Endothelial cell (in vitro differentiated cells): Measurements from ENCODE around the gene INPP4A. TPM values are rescaled to one million over a fixed set of nuclear protein-coding genes. Genes with fewer than 3 reads are reported as not detected.

Experiments
- DNase-seq: peaks from one replicate; pipeline ENCODE4 v3.0.0; 2021; ENCODE audit warnings: low spot score
- H3K27ac Mint-ChIP-seq: one replicate; pipeline ENCODE4 v1.8.0; 2021; ENCODE audit warnings: mixed read lengths, inconsistent platforms; ENCODE audit not compliant: unreplicated experiment
- H3K27me3 Mint-ChIP-seq: one replicate; pipeline ENCODE4 v1.8.0; 2021; ENCODE audit warnings: mild to moderate bottlenecking, moderate library complexity, mixed read lengths, inconsistent platforms; ENCODE audit not compliant: unreplicated experiment
- H3K36me3 Mint-ChIP-seq: one replicate; pipeline ENCODE4 v1.8.0; 2021; ENCODE audit warnings: mild to moderate bottlenecking, low read depth, mixed read lengths, inconsistent platforms; ENCODE audit not compliant: unreplicated experiment
- H3K4me1 Mint-ChIP-seq: one replicate; pipeline ENCODE4 v1.8.0; 2021; ENCODE audit warnings: mild to moderate bottlenecking, mixed read lengths, inconsistent platforms; ENCODE audit not compliant: unreplicated experiment
- H3K4me3 Mint-ChIP-seq: one replicate; pipeline ENCODE4 v1.8.0; 2021; ENCODE audit warnings: mild to moderate bottlenecking, mixed read lengths, inconsistent platforms; ENCODE audit not compliant: unreplicated experiment
- H3K9me3 Mint-ChIP-seq: one replicate; pipeline ENCODE4 v1.8.0; 2021; ENCODE audit warnings: mixed read lengths, inconsistent platforms; ENCODE audit not compliant: unreplicated experiment
- total RNA-seq: library from RNA; stranded (reverse); fragmentation: NEBNext Ultra II Directional; extraction: Animal tissue kit (Norgen Biotek cat#: 25700); gene quantifications from one replicate; pipeline ENCODE4 v1.2.1, GENCODE V29; 2021; ENCODE audit not compliant: unreplicated experiment
- TF ChIP-seq, protein P1 (sequence below): fragments of 200-600 bp; sonication (generic); IDR thresholded peaks from one replicate; pipeline ENCODE4 v1.5.0; 2021; ENCODE audit warnings: antibody characterized with exemption; ENCODE audit not compliant: unreplicated experiment

Gene INPP4A
- total RNA-seq, 1 donor from 2014 or later, result 26.8 TPM

DNA sequence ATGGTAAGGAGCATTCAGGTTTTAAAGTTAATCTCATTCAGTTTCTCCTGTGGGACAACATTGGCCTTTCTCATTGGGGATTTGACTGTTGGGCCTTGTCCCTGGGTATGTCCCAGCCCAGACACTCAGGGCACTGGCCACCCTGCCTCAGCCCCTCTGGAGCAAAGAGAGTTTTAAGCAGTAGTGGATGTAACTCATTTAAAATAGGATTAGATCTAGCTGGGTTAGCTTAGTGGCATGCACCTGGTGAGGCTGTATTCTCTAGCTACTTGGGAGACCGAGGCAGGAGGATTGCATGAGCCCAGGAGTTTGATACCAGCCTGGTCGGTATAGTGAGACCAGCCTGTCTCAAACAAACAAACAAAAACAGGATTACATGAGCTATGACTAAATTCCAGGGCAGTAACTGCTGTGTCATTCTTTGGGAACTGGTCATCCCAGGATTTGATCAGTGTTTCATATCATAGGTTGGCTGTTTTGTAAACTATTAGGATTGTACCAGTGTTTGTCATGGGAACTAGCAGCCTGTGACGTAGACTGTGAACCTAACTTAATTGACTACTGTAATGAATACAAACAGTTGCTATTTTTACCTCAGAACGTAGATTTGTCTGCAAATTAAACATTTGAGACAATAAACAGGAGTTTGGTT, 12.5 kb downstream of the INPP4A start:
- TF ChIP-seq, protein P1, sequence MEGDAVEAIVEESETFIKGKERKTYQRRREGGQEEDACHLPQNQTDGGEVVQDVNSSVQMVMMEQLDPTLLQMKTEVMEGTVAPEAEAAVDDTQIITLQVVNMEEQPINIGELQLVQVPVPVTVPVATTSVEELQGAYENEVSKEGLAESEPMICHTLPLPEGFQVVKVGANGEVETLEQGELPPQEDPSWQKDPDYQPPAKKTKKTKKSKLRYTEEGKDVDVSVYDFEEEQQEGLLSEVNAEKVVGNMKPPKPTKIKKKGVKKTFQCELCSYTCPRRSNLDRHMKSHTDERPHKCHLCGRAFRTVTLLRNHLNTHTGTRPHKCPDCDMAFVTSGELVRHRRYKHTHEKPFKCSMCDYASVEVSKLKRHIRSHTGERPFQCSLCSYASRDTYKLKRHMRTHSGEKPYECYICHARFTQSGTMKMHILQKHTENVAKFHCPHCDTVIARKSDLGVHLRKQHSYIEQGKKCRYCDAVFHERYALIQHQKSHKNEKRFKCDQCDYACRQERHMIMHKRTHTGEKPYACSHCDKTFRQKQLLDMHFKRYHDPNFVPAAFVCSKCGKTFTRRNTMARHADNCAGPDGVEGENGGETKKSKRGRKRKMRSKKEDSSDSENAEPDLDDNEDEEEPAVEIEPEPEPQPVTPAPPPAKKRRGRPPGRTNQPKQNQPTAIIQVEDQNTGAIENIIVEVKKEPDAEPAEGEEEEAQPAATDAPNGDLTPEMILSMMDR, result no peak
- no peaks in the 10 kb centered on the region for H3K36me3 Mint-ChIP-seq
- no peaks in the 10 kb centered on the region for H3K9me3 Mint-ChIP-seq
- peaks cover 17% of the 10 kb centered on the region for H3K4me1 Mint-ChIP-seq
- H3K27me3 Mint-ChIP-seq, result peaks cover 15% of the 10 kb centered on the region
- H3K27ac Mint-ChIP-seq, result no peak overlapping the region
- H3K4me3 Mint-ChIP-seq, result no peak overlapping the region
- no peak for DNase-seq

DNA sequence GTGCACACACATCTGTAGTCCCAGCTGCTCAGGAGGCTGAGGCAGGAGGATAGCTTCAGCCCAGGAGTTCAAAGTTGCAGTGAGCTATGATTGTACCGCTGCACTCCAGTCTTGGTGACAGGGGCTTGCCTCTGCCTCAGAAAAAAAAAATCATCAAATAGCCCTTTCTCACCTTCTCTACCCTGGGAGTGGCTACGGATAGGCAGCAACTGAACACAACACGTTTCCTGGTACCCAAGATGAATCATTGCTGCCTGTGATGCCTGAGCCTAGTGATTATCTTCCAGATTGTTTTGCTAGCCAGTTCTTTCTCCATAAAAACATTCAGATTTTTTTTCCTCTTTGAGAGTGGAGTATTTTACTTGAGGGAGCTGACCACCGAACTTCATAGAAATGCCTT, 13.5 kb downstream of the INPP4A start:
- TF ChIP-seq, protein P1, result no peak
- H3K4me1 Mint-ChIP-seq, result peaks cover 18% of the 10 kb centered on the region
- H3K27ac Mint-ChIP-seq, result no peak overlapping the region
- DNase-seq, result no peak
- H3K4me3 Mint-ChIP-seq, result no peak overlapping the region
- no peaks in the 10 kb centered on the region for H3K9me3 Mint-ChIP-seq
- peaks cover 15% of the 10 kb centered on the region for H3K27me3 Mint-ChIP-seq
- H3K36me3 Mint-ChIP-seq, result no peaks in the 10 kb centered on the region

DNA sequence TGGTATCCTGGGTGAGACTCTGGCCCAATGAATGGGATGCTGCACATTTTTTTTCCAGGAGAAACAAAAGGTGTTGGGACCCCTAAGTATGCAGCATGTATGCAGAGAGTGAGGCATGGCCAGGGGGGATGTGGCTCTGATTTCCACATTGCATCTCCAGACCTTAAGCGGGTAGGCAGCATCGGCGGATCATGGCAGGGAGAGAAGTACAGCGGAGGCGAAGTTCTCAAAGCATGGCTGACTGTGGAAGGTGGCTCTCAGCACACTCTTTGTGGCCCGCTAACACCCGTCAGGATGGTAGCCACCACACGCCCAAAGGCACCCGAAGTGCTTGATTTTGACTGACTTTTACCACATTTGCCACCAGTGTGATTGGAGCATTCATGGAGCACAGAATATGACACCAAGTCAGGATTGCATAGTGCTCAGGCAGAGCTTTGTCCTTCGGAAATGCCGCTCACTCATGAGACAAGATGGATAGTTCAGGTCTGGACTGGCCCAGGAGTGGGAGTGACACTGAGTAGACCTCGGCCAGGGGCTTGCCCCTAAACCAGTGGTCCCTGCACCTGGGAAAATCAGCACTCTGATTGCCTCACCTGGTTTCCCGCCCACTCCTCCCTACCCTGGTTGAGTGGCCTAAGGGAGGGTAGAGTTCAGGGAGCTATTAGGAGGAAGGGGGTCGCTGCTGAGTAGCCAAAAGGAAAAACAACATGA, 14.2 kb downstream of the INPP4A start:
- H3K27ac Mint-ChIP-seq, result no peak overlapping the region
- no peak for DNase-seq

DNA sequence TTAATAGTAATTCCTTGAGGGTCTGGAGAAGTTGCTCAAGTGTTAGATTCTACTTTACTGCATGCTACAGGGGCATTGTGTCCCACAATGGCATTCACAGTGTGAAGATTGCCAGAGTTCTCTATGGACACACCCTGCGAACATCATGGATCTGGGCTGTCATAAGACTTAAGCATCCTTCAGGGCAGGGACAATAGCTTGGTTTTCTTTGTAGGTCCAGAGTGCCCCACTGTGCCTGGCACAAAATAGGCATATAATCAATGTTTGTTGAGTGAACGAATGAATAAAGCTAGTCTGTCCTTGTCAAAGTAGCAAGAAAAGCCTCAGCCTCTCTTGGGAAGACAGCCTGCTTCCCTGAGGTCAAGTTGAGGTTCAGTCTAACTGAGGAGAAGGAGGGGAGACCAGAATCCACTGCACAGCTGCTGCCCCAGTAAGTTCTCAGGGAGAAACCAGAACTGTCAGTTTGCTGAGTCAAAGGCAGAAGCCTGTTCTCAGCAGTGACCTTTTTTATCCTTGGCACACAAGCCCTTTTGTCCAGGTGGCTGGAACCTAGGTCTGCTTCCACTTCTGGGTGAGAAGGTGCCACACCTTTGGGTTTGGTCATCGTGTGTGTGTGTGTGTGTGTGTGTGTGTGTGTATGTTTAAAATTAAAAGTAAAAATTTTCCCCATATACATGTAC, 15.0 kb downstream of the INPP4A start:
- Mint-ChIP-seq H3K36me3 (peaks cover 2% of the 10 kb centered on the region), H3K9me3 (no peaks in the 10 kb centered on the region), H3K4me3 (no peak overlapping the region), H3K27me3 (peaks cover 8% of the 10 kb centered on the region), H3K4me1 (peaks cover 22% of the 10 kb centered on the region), H3K27ac (no peak overlapping the region)
- DNase-seq, result no peak
- TF ChIP-seq, protein P1, result no peak

More for the DNA sequence above, 14.2 kb downstream of the INPP4A start:
- Mint-ChIP-seq H3K4me3 (no peak overlapping the region), H3K27me3 (peaks cover 9% of the 10 kb centered on the region), H3K36me3 (no peaks in the 10 kb centered on the region), H3K4me1 (peaks cover 21% of the 10 kb centered on the region), H3K9me3 (no peaks in the 10 kb centered on the region)
- TF ChIP-seq, protein P1, result no peak
